22Rv1 (cell line): ENCODE measurements around the gene RNF166.

Experiments used
- CTCF ChIP-seq: fragments of 450-650 bp; IDR thresholded peaks from 2 replicates; pipeline ENCODE4 v1.5.1; 2017; ENCODE audit warnings: mild to moderate bottlenecking
- ZFX ChIP-seq: fragments of 450-650 bp; IDR thresholded peaks from 2 replicates; pipeline ENCODE4 v1.6.1; 2017; ENCODE audit warnings: antibody characterized with exemption, borderline replicate concordance

- TF ChIP-seq CTCF, result no peak
- no peak for TF ChIP-seq ZFX
These were observed 5.3 kb downstream of the RNF166 start for GRCh38 chr16:88700636-88701482.
